ENCODE results near the gene UGT1A9. TPM values are rescaled to one million over a fixed set of nuclear protein-coding genes. Genes with fewer than 3 reads are reported as not detected.
"Not testable (repeated sequence)": the region's sequence is repeated elsewhere in the genome, so short reads cannot be mapped to it uniquely, and the experiment has no call there.

Gene UGT1A9
- total and polyA plus RNA-seq, 7 experiments from 2014 or later = not detected

DNA sequence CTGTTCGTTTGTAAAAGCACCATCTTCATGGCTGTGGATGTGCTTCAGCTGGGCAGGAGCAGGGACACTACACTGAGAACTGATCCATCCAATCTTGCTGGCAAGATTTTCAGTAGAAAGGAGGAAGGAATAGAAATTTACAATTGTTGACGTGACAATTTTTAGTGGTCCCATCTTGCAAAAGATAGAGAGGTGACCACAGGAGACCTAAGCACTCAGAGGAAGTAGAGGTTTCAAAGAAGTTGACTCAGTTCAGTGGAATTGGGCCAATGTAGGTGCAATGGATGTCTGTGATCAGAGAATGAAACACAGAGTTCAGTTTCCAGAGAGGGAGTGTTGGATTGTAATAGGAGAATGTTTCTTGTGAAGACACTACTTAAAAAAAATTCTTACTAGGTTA lies 42.4 kb downstream of the UGT1A9 start:
- H3K36me3 ChIP-seq (ENCODE audit: control insufficient read depth in 2 of 3, insufficient read depth in 3 of 3, low read length in 3 of 3) = no peaks in the 10 kb centered on the region
- peaks cover 0 to 5% (median 0%) of the 10 kb centered on the region in 7 donors for H3K4me1 Mint-ChIP-seq
- H3K27me3 ChIP-seq (ENCODE audit: control insufficient read depth in 2 of 2, insufficient read depth in 2 of 2, low read length in 2 of 2) = peaks cover 0 to 3% of the 10 kb centered on the region in 2 donors
- no peaks in the 10 kb centered on the region for H3K36me3 Mint-ChIP-seq
- no peaks in the 10 kb centered on the region for H3K9me3 Mint-ChIP-seq
- no peak for DNase-seq
- no peak for ATAC-seq
- H3K4me3 ChIP-seq (ENCODE audit: low read length) = no peak overlapping the region
- no peak overlapping the region for H3K27ac ChIP-seq (ENCODE audit: low read depth, low read length)
- POLR2A ChIA-PET = no interaction called here
- intact Hi-C loops (cut with micrococcal nuclease) = loop anchor here in 1 of 2 donors (5.0 kb wide), 4 partner anchors 312 to 862 kb away; partner anchors contain the start of gene ATG16L1
- H3K4me1 ChIP-seq (ENCODE audit: control insufficient read depth in 2 of 2, insufficient read depth in 2 of 2, low read length in 2 of 2) = no peaks in the 10 kb centered on the region
- peaks cover 15 to 50% (median 45%) of the 10 kb centered on the region in 5 donors for H3K27me3 Mint-ChIP-seq
- CTCF ChIA-PET = no interaction called here
- H3K27ac Mint-ChIP-seq = no peak overlapping the region
- H3K4me3 Mint-ChIP-seq = no peak overlapping the region
- no peaks in the 10 kb centered on the region for H3K9me3 ChIP-seq (ENCODE audit: control insufficient read depth in 2 of 3, low read length in 3 of 3)

GRCh38 chr2:233718552-233718951 lies 46.9 kb downstream of the UGT1A9 start, which contains the start of gene UGT1A4:
UGT1A4 (plus strand) TSS chr2:233718736; CDS start chr2:233718821, 85 bp downstream.
- ATAC-seq = no peak
- Histone ChIP-seq H3K4me3 (ENCODE audit: low read length) (no peak within 1 kb of the TSS), H3K27me3 (ENCODE audit: control insufficient read depth in 2 of 2, insufficient read depth in 2 of 2, low read length in 2 of 2) (peaks cover 0 to 3% of the 10 kb centered on the region in 2 donors), H3K4me1 (ENCODE audit: control insufficient read depth in 2 of 2, insufficient read depth in 2 of 2, low read length in 2 of 2) (no peaks in the 10 kb centered on the region), H3K36me3 (ENCODE audit: control insufficient read depth in 2 of 3, insufficient read depth in 3 of 3, low read length in 3 of 3) (no peaks in the 10 kb centered on the region), H3K27ac (ENCODE audit: low read depth, low read length) (no peak within 1 kb of the TSS), H3K9me3 (ENCODE audit: control insufficient read depth in 2 of 3, low read length in 3 of 3) (no peaks in the 10 kb centered on the region)
- intact Hi-C loops (cut with micrococcal nuclease) = no loop called here
- H3K4me1 Mint-ChIP-seq = peaks cover 0 to 5% (median 0%) of the 10 kb centered on the region in 7 donors
- ChIA-PET POLR2A (no interaction called here), CTCF (no interaction called here)
- no peak within 1 kb of the TSS for H3K27ac Mint-ChIP-seq
- DNase-seq = no peak
- no peak within 1 kb of the TSS for H3K4me3 Mint-ChIP-seq
- no peaks in the 10 kb centered on the region for H3K9me3 Mint-ChIP-seq
- H3K27me3 Mint-ChIP-seq = peaks cover 11 to 52% (median 39%) of the 10 kb centered on the region in 5 donors
- H3K36me3 Mint-ChIP-seq = no peaks in the 10 kb centered on the region

GRCh38 chr2:233728723-233729301 lies 57.1 kb downstream of the UGT1A9 start, which contains the start of gene UGT1A3:
UGT1A3 (plus strand) TSS chr2:233729042; CDS start chr2:233729127, 85 bp downstream.
- peaks cover 0 to 37% (median 14%) of the 10 kb centered on the region in 5 donors for H3K27me3 Mint-ChIP-seq
- no peak within 1 kb of the TSS for H3K4me3 Mint-ChIP-seq
- H3K27ac ChIP-seq (ENCODE audit: low read depth, low read length) = no peak within 1 kb of the TSS
- H3K4me3 ChIP-seq (ENCODE audit: low read length) = no peak within 1 kb of the TSS
- no peak within 1 kb of the TSS for H3K27ac Mint-ChIP-seq
- ChIA-PET POLR2A (no interaction called here), CTCF (no interaction called here)
- DNase-seq = no peak
- no peaks in the 10 kb centered on the region for H3K4me1 ChIP-seq (ENCODE audit: control insufficient read depth in 2 of 2, insufficient read depth in 2 of 2, low read length in 2 of 2)
- no peaks in the 10 kb centered on the region for H3K36me3 Mint-ChIP-seq
- no peaks in the 10 kb centered on the region for H3K9me3 ChIP-seq (ENCODE audit: control insufficient read depth in 2 of 3, low read length in 3 of 3)
- intact Hi-C loops (cut with micrococcal nuclease) = no loop called here
- no peaks in the 10 kb centered on the region for H3K4me1 Mint-ChIP-seq
- no peaks in the 10 kb centered on the region for H3K27me3 ChIP-seq (ENCODE audit: control insufficient read depth in 2 of 2, insufficient read depth in 2 of 2, low read length in 2 of 2)
- no peaks in the 10 kb centered on the region for H3K36me3 ChIP-seq (ENCODE audit: control insufficient read depth in 2 of 3, insufficient read depth in 3 of 3, low read length in 3 of 3)
- H3K9me3 Mint-ChIP-seq = peaks cover 0 to 5% (median 0%) of the 10 kb centered on the region in 11 donors
- ATAC-seq = no peak

DNA sequence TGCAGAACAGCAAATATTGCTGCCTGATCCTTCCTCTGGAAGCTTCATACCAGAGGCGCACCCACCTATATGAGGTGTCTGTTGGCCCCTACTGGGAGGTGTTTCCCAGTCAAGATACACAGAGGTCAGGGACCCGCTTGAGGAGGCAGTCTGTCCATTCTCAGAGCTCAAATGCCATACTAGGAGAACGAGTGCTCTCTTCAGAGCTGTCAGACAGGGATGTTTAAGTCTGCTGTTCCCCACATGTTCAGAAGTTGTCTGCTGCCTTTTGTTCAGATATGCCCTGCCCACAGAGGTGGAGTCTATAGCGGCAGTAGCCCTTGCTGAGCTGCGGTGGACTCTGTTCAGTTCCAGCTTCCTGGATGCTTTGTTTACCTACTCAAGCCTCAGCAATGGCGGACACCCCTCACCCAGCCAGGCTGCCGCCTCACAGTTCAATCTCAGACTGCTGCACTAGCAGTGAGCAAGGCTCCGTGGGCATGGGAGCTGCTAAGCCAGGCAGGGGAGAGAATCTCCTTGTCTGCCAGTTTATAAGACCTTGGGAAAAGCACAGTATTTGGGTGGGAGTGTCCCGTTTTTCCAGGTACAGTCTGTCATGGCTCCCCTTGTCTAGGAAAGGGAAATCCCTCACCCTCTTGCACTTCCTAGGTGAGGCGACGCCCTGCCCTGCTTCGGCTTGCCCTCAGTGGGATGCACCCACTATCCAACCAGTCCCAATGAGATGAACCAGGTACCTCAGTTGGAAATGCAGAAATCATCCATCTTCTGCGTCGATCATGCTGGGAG lies 65.4 kb downstream of the UGT1A9 start:
- not testable (repeated sequence) for H3K4me1 Mint-ChIP-seq

GRCh38 chr2:233740870-233741269 lies 69.2 kb downstream of the UGT1A9 start:
- no peaks in the 10 kb centered on the region for H3K4me1 ChIP-seq (ENCODE audit: control insufficient read depth in 2 of 2, insufficient read depth in 2 of 2, low read length in 2 of 2)
- intact Hi-C loops (cut with micrococcal nuclease) = no loop called here
- ATAC-seq (no peak), DNase-seq (no peak)
- Mint-ChIP-seq H3K36me3 (peaks cover 0 to 11% (median 0%) of the 10 kb centered on the region in 5 donors), H3K27ac (no peak overlapping the region), H3K4me1 (no peaks in the 10 kb centered on the region), H3K4me3 (no peak overlapping the region), H3K9me3 (peaks cover 0 to 10% (median 0%) of the 10 kb centered on the region in 11 donors), H3K27me3 (peaks cover 17 to 25% (median 19%) of the 10 kb centered on the region in 5 donors)
- no peaks in the 10 kb centered on the region for H3K9me3 ChIP-seq (ENCODE audit: control insufficient read depth in 2 of 3, low read length in 3 of 3)
- no peaks in the 10 kb centered on the region for H3K27me3 ChIP-seq (ENCODE audit: control insufficient read depth in 2 of 2, insufficient read depth in 2 of 2, low read length in 2 of 2)
- no peak overlapping the region for H3K27ac ChIP-seq (ENCODE audit: low read depth, low read length)
- H3K36me3 ChIP-seq (ENCODE audit: control insufficient read depth in 2 of 3, insufficient read depth in 3 of 3, low read length in 3 of 3) = no peaks in the 10 kb centered on the region
- CTCF ChIA-PET = no interaction called here
- POLR2A ChIA-PET = no interaction called here
- H3K4me3 ChIP-seq (ENCODE audit: low read length) = no peak overlapping the region

More for the DNA sequence above, 65.4 kb downstream of the UGT1A9 start:
- ATAC-seq; POLR2A ChIA-PET; H3K9me3 Mint-ChIP-seq; intact Hi-C loops (cut with micrococcal nuclease); H3K27ac ChIP-seq (ENCODE audit: low read depth, low read length); H3K36me3 ChIP-seq (ENCODE audit: control insufficient read depth in 2 of 3, insufficient read depth in 3 of 3, low read length in 3 of 3); H3K4me3 ChIP-seq (ENCODE audit: low read length); H3K4me1 ChIP-seq (ENCODE audit: control insufficient read depth in 2 of 2, insufficient read depth in 2 of 2, low read length in 2 of 2); H3K27ac Mint-ChIP-seq; DNase-seq; H3K4me3 Mint-ChIP-seq; H3K9me3 ChIP-seq (ENCODE audit: control insufficient read depth in 2 of 3, low read length in 3 of 3); H3K27me3 ChIP-seq (ENCODE audit: control insufficient read depth in 2 of 2, insufficient read depth in 2 of 2, low read length in 2 of 2): not testable (repeated sequence)
- CTCF ChIA-PET = interaction anchor here (0.6 kb wide), 1 partner anchor 1132 kb away, joined by 6 read pairs; no protein-coding TSS in a partner anchor
- Mint-ChIP-seq H3K27me3 (peaks cover 21 to 40% (median 31%) of the 10 kb centered on the region in 5 donors), H3K36me3 (peaks cover 0 to 11% (median 0%) of the 10 kb centered on the region in 5 donors)

DNA sequence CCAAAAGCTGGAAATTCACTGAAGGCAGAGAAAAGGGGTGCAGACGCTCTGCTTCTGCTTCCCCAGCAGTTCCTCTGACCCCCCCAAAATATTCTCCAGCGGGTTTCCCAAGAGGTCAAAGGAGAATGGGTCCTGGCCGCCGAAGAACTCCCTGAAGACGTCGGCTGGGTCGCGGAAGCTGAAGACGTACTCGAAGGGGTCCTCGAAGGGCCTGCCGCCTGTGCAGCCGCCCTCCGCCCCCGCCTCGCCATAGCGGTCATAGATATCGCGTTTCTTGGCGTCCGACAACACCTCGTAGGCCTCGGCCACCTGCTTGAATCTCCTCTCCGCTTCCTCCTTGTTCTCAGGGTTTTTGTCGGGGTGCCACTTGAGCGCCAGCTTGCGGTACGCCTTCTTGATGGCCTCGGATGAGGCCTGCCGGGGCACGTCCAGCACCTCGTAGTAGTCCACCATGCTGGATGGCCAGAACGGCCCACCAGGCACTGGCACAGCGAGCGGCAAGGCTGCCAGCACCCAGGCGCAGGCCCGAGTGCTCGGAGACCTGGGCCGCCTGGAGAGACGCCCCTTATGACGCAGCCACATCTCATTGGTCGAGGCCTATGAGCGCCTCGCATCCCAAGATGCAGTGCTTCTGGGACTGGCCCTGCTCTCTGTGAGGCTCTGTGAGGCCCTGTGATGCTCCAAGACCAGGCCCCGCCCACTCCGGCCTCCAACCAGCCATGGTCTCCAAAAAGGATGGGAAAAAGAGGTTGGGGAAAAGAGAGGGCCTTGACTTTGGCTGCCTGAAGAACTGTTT lies 72.0 kb downstream of the UGT1A9 start:
- H3K4me3 ChIP-seq (ENCODE audit: low read length) = no peak overlapping the region
- no peak overlapping the region for H3K27ac ChIP-seq (ENCODE audit: low read depth, low read length)
- ChIA-PET POLR2A (no interaction called here), CTCF (no interaction called here)
- no peaks in the 10 kb centered on the region for H3K9me3 ChIP-seq (ENCODE audit: control insufficient read depth in 2 of 3, low read length in 3 of 3)
- H3K36me3 Mint-ChIP-seq = no peaks in the 10 kb centered on the region
- ATAC-seq (no peak), DNase-seq (no peak)
- H3K27me3 ChIP-seq (ENCODE audit: control insufficient read depth in 2 of 2, insufficient read depth in 2 of 2, low read length in 2 of 2) = no peaks in the 10 kb centered on the region
- no peaks in the 10 kb centered on the region for H3K4me1 ChIP-seq (ENCODE audit: control insufficient read depth in 2 of 2, insufficient read depth in 2 of 2, low read length in 2 of 2)
- H3K9me3 Mint-ChIP-seq = no peaks in the 10 kb centered on the region
- no peaks in the 10 kb centered on the region for H3K4me1 Mint-ChIP-seq
- H3K27ac Mint-ChIP-seq = no peak overlapping the region
- H3K4me3 Mint-ChIP-seq = no peak overlapping the region
- no peaks in the 10 kb centered on the region for H3K36me3 ChIP-seq (ENCODE audit: control insufficient read depth in 2 of 3, insufficient read depth in 3 of 3, low read length in 3 of 3)
- intact Hi-C loops (cut with micrococcal nuclease) = no loop called here
- peaks cover 11 to 28% (median 20%) of the 10 kb centered on the region in 5 donors for H3K27me3 Mint-ChIP-seq

Measured in naive thymus-derived CD4-positive, alpha-beta T cell (primary cell).